ENCODE results near the gene NCS1. TPM values are rescaled to one million over a fixed set of nuclear protein-coding genes. Genes with fewer than 3 reads are reported as not detected.

NCS1 gene
- total RNA-seq, 1 experiment from 2014 or later: 18.2 TPM

- H3K27ac Mint-ChIP-seq (ENCODE audit: unreplicated experiment): no peak overlapping the region
- H3K4me3 Mint-ChIP-seq (ENCODE audit: unreplicated experiment): no peak overlapping the region
- DNase-seq: no peak
- no peak for TF ChIP-seq CTCF (IDR thresholded peaks at IDR 0.05; ENCODE audit: insufficient read depth in 1 of 2, low read depth in 1 of 2, low read length in 1 of 2, severe bottlenecking in 1 of 2, unreplicated experiment in 1 of 2)
- Histone ChIP-seq H3K4me1 (no peaks in the 10 kb centered on the region), H3K4me3 (ENCODE audit: low read depth, low read length) (no peak overlapping the region), H3K27me3 (replicated peaks; ENCODE audit: control insufficient read depth, insufficient read depth, low read length) (no peaks in the 10 kb centered on the region), H3K9me3 (no peaks in the 10 kb centered on the region), H3K36me3 (ENCODE audit: control insufficient read depth, insufficient read depth, low read length) (no peaks in the 10 kb centered on the region)
- CTCF ChIA-PET: no interaction called here
- no TSS peak for BruUV-seq (replicated peaks)
- H3K9me3 Mint-ChIP-seq (ENCODE audit: unreplicated experiment): no peaks in the 10 kb centered on the region
- peaks cover 14% of the 10 kb centered on the region for H3K27me3 Mint-ChIP-seq (ENCODE audit: insufficient read depth, unreplicated experiment)
- intact Hi-C loops (cut with micrococcal nuclease; ENCODE audit: unreplicated experiment): no loop called here
- no peaks in the 10 kb centered on the region for H3K36me3 Mint-ChIP-seq (ENCODE audit: insufficient read depth, unreplicated experiment)
- POLR2A ChIA-PET: no interaction called here
- H3K4me1 Mint-ChIP-seq (ENCODE audit: low read depth, unreplicated experiment): peaks cover 6% of the 10 kb centered on the region
Observed at GRCh38 chr9:130271473-130271872, 99.3 kb downstream of the NCS1 start.

GRCh38 chr9:130275156-130275555 is 103.0 kb downstream of the NCS1 start:
- intact Hi-C loops (cut with micrococcal nuclease; ENCODE audit: unreplicated experiment): no loop called here

GRCh38 chr9:130276121-130276520 is 103.9 kb downstream of the NCS1 start:
- ChIA-PET POLR2A (no interaction called here), CTCF (interaction anchor here (0.6 kb wide), 1 partner anchor 699 kb away, joined by 3 read pairs; no protein-coding TSS in a partner anchor)
- H3K4me3 Mint-ChIP-seq (ENCODE audit: unreplicated experiment): no peak overlapping the region
- no peak overlapping the region for H3K4me3 ChIP-seq (ENCODE audit: low read depth, low read length)
- H3K4me1 Mint-ChIP-seq (ENCODE audit: low read depth, unreplicated experiment): no peaks in the 10 kb centered on the region
- no peaks in the 10 kb centered on the region for H3K9me3 Mint-ChIP-seq (ENCODE audit: unreplicated experiment)
- intact Hi-C loops (cut with micrococcal nuclease; ENCODE audit: unreplicated experiment): no loop called here
- DNase-seq: no peak
- H3K27ac Mint-ChIP-seq (ENCODE audit: unreplicated experiment): no peak overlapping the region
- no peak for TF ChIP-seq CTCF (IDR thresholded peaks at IDR 0.05; ENCODE audit: insufficient read depth in 1 of 2, low read depth in 1 of 2, low read length in 1 of 2, severe bottlenecking in 1 of 2, unreplicated experiment in 1 of 2)
- no peaks in the 10 kb centered on the region for H3K27me3 ChIP-seq (replicated peaks; ENCODE audit: control insufficient read depth, insufficient read depth, low read length)
- no peaks in the 10 kb centered on the region for H3K36me3 Mint-ChIP-seq (ENCODE audit: insufficient read depth, unreplicated experiment)
- BruUV-seq (replicated peaks): no TSS peak
- peaks cover 11% of the 10 kb centered on the region for H3K27me3 Mint-ChIP-seq (ENCODE audit: insufficient read depth, unreplicated experiment)
- H3K9me3 ChIP-seq: no peaks in the 10 kb centered on the region
- H3K36me3 ChIP-seq (ENCODE audit: control insufficient read depth, insufficient read depth, low read length): no peaks in the 10 kb centered on the region
- no peaks in the 10 kb centered on the region for H3K4me1 ChIP-seq

More at GRCh38 chr9:130275156-130275555, 103.0 kb downstream of the NCS1 start:
- no peaks in the 10 kb centered on the region for H3K9me3 ChIP-seq
- H3K4me3 Mint-ChIP-seq (ENCODE audit: unreplicated experiment): no peak overlapping the region
- H3K27me3 Mint-ChIP-seq (ENCODE audit: insufficient read depth, unreplicated experiment): peaks cover 9% of the 10 kb centered on the region
- H3K4me1 ChIP-seq: no peaks in the 10 kb centered on the region
- no peaks in the 10 kb centered on the region for H3K36me3 Mint-ChIP-seq (ENCODE audit: insufficient read depth, unreplicated experiment)
- H3K4me3 ChIP-seq (ENCODE audit: low read depth, low read length): no peak overlapping the region
- no peaks in the 10 kb centered on the region for H3K36me3 ChIP-seq (ENCODE audit: control insufficient read depth, insufficient read depth, low read length)
- CTCF ChIA-PET: no interaction called here
- H3K4me1 Mint-ChIP-seq (ENCODE audit: low read depth, unreplicated experiment): no peaks in the 10 kb centered on the region
- no peaks in the 10 kb centered on the region for H3K27me3 ChIP-seq (replicated peaks; ENCODE audit: control insufficient read depth, insufficient read depth, low read length)
- no peak for DNase-seq
- POLR2A ChIA-PET: no interaction called here
- H3K9me3 Mint-ChIP-seq (ENCODE audit: unreplicated experiment): no peaks in the 10 kb centered on the region
- no peak for TF ChIP-seq CTCF (IDR thresholded peaks at IDR 0.05; ENCODE audit: insufficient read depth in 1 of 2, low read depth in 1 of 2, low read length in 1 of 2, severe bottlenecking in 1 of 2, unreplicated experiment in 1 of 2)
- no TSS peak for BruUV-seq (replicated peaks)
- H3K27ac Mint-ChIP-seq (ENCODE audit: unreplicated experiment): no peak overlapping the region

Data from Caco-2 (cell line).